H9 (cell line): ENCODE results near the gene COMT. TPM values are rescaled to one million over a fixed set of nuclear protein-coding genes. Genes with fewer than 3 reads are reported as not detected.

Source experiments
- DNase-seq: peaks from one replicate; pipeline ENCODE4 v3.0.0-alpha.2; 2017
- H2AFZ ChIP-seq: one replicate; pipeline ENCODE4 v1.6.1; 2013; ENCODE audit warnings: mild to moderate bottlenecking, low read length, control low read depth, moderate library complexity
- H2AK5ac ChIP-seq: 2 replicates; pipeline ENCODE4 v1.6.1; 2013; ENCODE audit warnings: low read length, control low read depth, mixed read lengths; ENCODE audit not compliant: insufficient read length
- H2BK120ac ChIP-seq: one replicate; pipeline ENCODE4 v1.6.1; 2013; ENCODE audit warnings: low read depth, mild to moderate bottlenecking, low read length, control low read depth, inconsistent platforms; ENCODE audit not compliant: poor library complexity, severe bottlenecking
- H2BK12ac ChIP-seq: 2 replicates; pipeline ENCODE4 v1.6.1; 2013; ENCODE audit warnings: low read length, control low read depth, mixed read lengths, low read depth; ENCODE audit not compliant: insufficient read length
- H2BK15ac ChIP-seq: 2 replicates; pipeline ENCODE4 v1.6.1; 2013; ENCODE audit warnings: low read depth, low read length, control low read depth
- H2BK20ac ChIP-seq: one replicate; pipeline ENCODE4 v1.6.1; 2013; ENCODE audit warnings: low read depth, mild to moderate bottlenecking, low read length, control low read depth, inconsistent platforms; ENCODE audit not compliant: poor library complexity, severe bottlenecking
- H2BK5ac ChIP-seq: 2 replicates; pipeline ENCODE4 v1.6.1; 2013; ENCODE audit warnings: low read length, control low read depth, mixed read lengths; ENCODE audit not compliant: insufficient read length
- H3K14ac ChIP-seq: 2 replicates; pipeline ENCODE4 v1.6.1; 2013; ENCODE audit warnings: low read length, control low read depth; ENCODE audit not compliant: insufficient read depth
- H3K18ac ChIP-seq: 2 replicates; pipeline ENCODE4 v1.6.1; 2013; ENCODE audit warnings: low read depth, mild to moderate bottlenecking, mixed read lengths, low read length, control low read depth; ENCODE audit not compliant: insufficient read length
- H3K23ac ChIP-seq: 2 replicates; pipeline ENCODE4 v1.6.1; 2013; ENCODE audit warnings: low read length, control low read depth, mixed read lengths, low read depth; ENCODE audit not compliant: insufficient read length
- H3K23me2 ChIP-seq: 2 replicates; pipeline ENCODE4 v1.6.1; 2013; ENCODE audit warnings: low read depth, mild to moderate bottlenecking, mixed read lengths, low read length, control low read depth; ENCODE audit not compliant: insufficient read length, poor library complexity, severe bottlenecking
- H3K27ac ChIP-seq: 2 replicates; pipeline ENCODE4 v1.5.1; 2013; ENCODE audit warnings: low read length, control low read depth, mixed read lengths, low read depth; ENCODE audit not compliant: insufficient read length
- H3K27me3 ChIP-seq: 2 replicates; pipeline ENCODE4 v1.6.1; 2013; ENCODE audit warnings: low read length, control low read depth, inconsistent platforms; ENCODE audit not compliant: insufficient read depth
- H3K4ac ChIP-seq: 2 replicates; pipeline ENCODE4 v1.6.1; 2013; ENCODE audit warnings: low read depth, mild to moderate bottlenecking, control low read depth, inconsistent platforms, low read length, moderate library complexity
- H3K4me1 ChIP-seq: 2 replicates; pipeline ENCODE4 v1.6.1; 2013; ENCODE audit warnings: low read length, control low read depth, inconsistent platforms; ENCODE audit not compliant: insufficient read depth
- H3K4me2 ChIP-seq: 2 replicates; pipeline ENCODE4 v1.6.1; 2013; ENCODE audit warnings: low read length, control low read depth, mixed read lengths; ENCODE audit not compliant: insufficient read length, insufficient read depth
- H3K56ac ChIP-seq: 2 replicates; pipeline ENCODE4 v1.6.1; 2013; ENCODE audit warnings: low read depth, mild to moderate bottlenecking, mixed read lengths, low read length, control low read depth; ENCODE audit not compliant: insufficient read length
- H3K79me1 ChIP-seq: 2 replicates; pipeline ENCODE4 v1.6.1; 2013; ENCODE audit warnings: low read depth, mild to moderate bottlenecking, moderate library complexity, low read length, control low read depth, inconsistent platforms; ENCODE audit not compliant: insufficient read depth, poor library complexity, severe bottlenecking
- H3K79me2 ChIP-seq: 2 replicates; pipeline ENCODE4 v1.6.1; 2013; ENCODE audit warnings: low read length, control low read depth, inconsistent platforms; ENCODE audit not compliant: insufficient read depth
- H3K9ac ChIP-seq: 2 replicates; pipeline ENCODE4 v1.6.1; 2013; ENCODE audit warnings: low read length, control low read depth, mixed read lengths; ENCODE audit not compliant: insufficient read length; ENCODE audit errors: extremely low read depth
- H3K9me3 ChIP-seq: one replicate; pipeline ENCODE4 v1.6.1; 2013; ENCODE audit warnings: low read depth, low read length, inconsistent platforms; ENCODE audit not compliant: control insufficient read depth
- H3T11ph ChIP-seq: one replicate; pipeline ENCODE4 v1.6.1; 2013; ENCODE audit warnings: mild to moderate bottlenecking, low read length, control low read depth, inconsistent platforms
- H4K20me1 ChIP-seq: one replicate; pipeline ENCODE4 v1.6.1; 2013; ENCODE audit not compliant: control insufficient read depth, insufficient read length, insufficient read depth
- H4K5ac ChIP-seq: 2 replicates; pipeline ENCODE4 v1.6.1; 2013; ENCODE audit warnings: low read depth, mild to moderate bottlenecking, mixed read lengths, low read length, control low read depth; ENCODE audit not compliant: insufficient read length
- H4K8ac ChIP-seq: replicated peaks from 2 replicates; pipeline ENCODE4 v1.6.1; 2013; ENCODE audit warnings: low read length, control low read depth, mixed read lengths, low read depth; ENCODE audit not compliant: insufficient read length
- H4K91ac ChIP-seq: 2 replicates; pipeline ENCODE4 v1.6.1; 2013; ENCODE audit warnings: low read depth, mild to moderate bottlenecking, moderate library complexity, mixed read lengths, low read length, control low read depth; ENCODE audit not compliant: insufficient read length
- H3K27ac Mint-ChIP-seq, 3 experiments: 2 replicates in 2 of 3; 3 replicates in 1 of 3; pipeline ENCODE4 v1.8.0; 2020 to 2021; ENCODE audit warnings: mixed read lengths in 3 of 3, mild to moderate bottlenecking in 1 of 3, moderate library complexity in 1 of 3
- H3K27me3 Mint-ChIP-seq: 2 replicates; pipeline ENCODE4 v1.8.0; 2021; ENCODE audit warnings: low read depth, mild to moderate bottlenecking, moderate library complexity, mixed read lengths
- H3K36me3 Mint-ChIP-seq, 3 experiments: 2 replicates in 2 of 3; 3 replicates in 1 of 3; pipeline ENCODE4 v1.8.0; 2020 to 2021; ENCODE audit warnings: low read depth in 3 of 3, mixed read lengths in 3 of 3; ENCODE audit not compliant: insufficient read depth in 1 of 3
- H3K4me1 Mint-ChIP-seq, 2 experiments: 2 replicates each; pipeline ENCODE4 v1.8.0; 2020; ENCODE audit warnings: mixed read lengths in 2 of 2
- H3K4me3 Mint-ChIP-seq, 2 experiments: 2 replicates in 1 of 2; 3 replicates in 1 of 2; pipeline ENCODE4 v1.8.0; 2020 to 2021; ENCODE audit warnings: mild to moderate bottlenecking in 2 of 2, mixed read lengths in 2 of 2, moderate library complexity in 1 of 2
- H3K9me3 Mint-ChIP-seq, 2 experiments: 2 replicates in 1 of 2; 3 replicates in 1 of 2; pipeline ENCODE4 v1.8.0; 2020; ENCODE audit warnings: mild to moderate bottlenecking in 2 of 2, mixed read lengths in 2 of 2, moderate library complexity in 1 of 2
- CTCF ChIP-seq: fragments of 200-600 bp; sonication (generic); conservative IDR thresholded peaks from 3 replicates; pipeline ENCODE4 v1.8.0; 2021; ENCODE audit warnings: antibody characterized with exemption, mild to moderate bottlenecking
- WGBS: extraction: QIAGEN DNeasy Blood & Tissue Kit; methylation state at CpG from one replicate; pipeline ENCODE4 v1.1.7; 2013; ENCODE audit warnings: missing lambda C conversion rate, low lambda C conversion rate, mixed read lengths; ENCODE audit not compliant: insufficient read length; ENCODE audit errors: extremely low coverage; 5-methylcytosine and 5-hydroxymethylcytosine counted together
- total RNA-seq: library from RNA; stranded (reverse); gene quantifications from 2 replicates; pipeline ENCODE4 v1.2.1, GENCODE V29; 2021

The COMT gene
- total RNA-seq, 1 experiment from 2014 or later = 42.2 TPM

- no peak overlapping the region for H2BK120ac ChIP-seq
- no peaks in the 10 kb centered on the region for H4K20me1 ChIP-seq
- Mint-ChIP-seq H3K4me1 (peaks cover 33 to 38% of the 10 kb centered on the region in 2 experiments), H3K4me3 (no peak overlapping the region), H3K27ac (no peak overlapping the region), H3K36me3 (peaks cover 0 to 23% (median 12%) of the 10 kb centered on the region in 3 experiments; a peak in 6 of 7 replicates), H3K27me3 (no peaks in the 10 kb centered on the region), H3K9me3 (peaks cover 23% of the 10 kb centered on the region in 2 experiments)
- H3K23ac ChIP-seq = no peak overlapping the region
- no peaks in the 10 kb centered on the region for H3K23me2 ChIP-seq
- H3K27me3 ChIP-seq = no peaks in the 10 kb centered on the region
- no peak overlapping the region for H3T11ph ChIP-seq
- H2AFZ ChIP-seq = no peak overlapping the region
- no peak overlapping the region for H3K56ac ChIP-seq
- H2BK15ac ChIP-seq = no peak overlapping the region
- no peak overlapping the region for H2BK5ac ChIP-seq
- no peak overlapping the region for H2BK20ac ChIP-seq
- H3K9ac ChIP-seq = no peak overlapping the region
- no peak overlapping the region for H3K18ac ChIP-seq
- peaks cover 6% of the 10 kb centered on the region; the same call in 1 of the 2 replicates for H3K4me1 ChIP-seq
- no peak overlapping the region for H2BK12ac ChIP-seq
- H4K5ac ChIP-seq = no peak overlapping the region
- H4K8ac ChIP-seq = no peak overlapping the region
- no CpG with 5 or more reads among the region's 2 CpGs for WGBS
- no peaks in the 10 kb centered on the region for H3K79me1 ChIP-seq
- H3K4me2 ChIP-seq = no peak overlapping the region
- H3K14ac ChIP-seq = no peak overlapping the region
- no peak overlapping the region for H3K27ac ChIP-seq
- no peak overlapping the region for H4K91ac ChIP-seq
- DNase-seq = no peak
- H3K4ac ChIP-seq = no peak overlapping the region
- H2AK5ac ChIP-seq = no peak overlapping the region
- TF ChIP-seq CTCF = no peak
- H3K9me3 ChIP-seq = no peaks in the 10 kb centered on the region
- H3K79me2 ChIP-seq = no peaks in the 10 kb centered on the region
Measured at GRCh38 chr22:20002636-20003035, 61.1 kb downstream of the COMT start.
